ENCODE measurements around the gene EDEM1.

The EDEM1 gene

DNA sequence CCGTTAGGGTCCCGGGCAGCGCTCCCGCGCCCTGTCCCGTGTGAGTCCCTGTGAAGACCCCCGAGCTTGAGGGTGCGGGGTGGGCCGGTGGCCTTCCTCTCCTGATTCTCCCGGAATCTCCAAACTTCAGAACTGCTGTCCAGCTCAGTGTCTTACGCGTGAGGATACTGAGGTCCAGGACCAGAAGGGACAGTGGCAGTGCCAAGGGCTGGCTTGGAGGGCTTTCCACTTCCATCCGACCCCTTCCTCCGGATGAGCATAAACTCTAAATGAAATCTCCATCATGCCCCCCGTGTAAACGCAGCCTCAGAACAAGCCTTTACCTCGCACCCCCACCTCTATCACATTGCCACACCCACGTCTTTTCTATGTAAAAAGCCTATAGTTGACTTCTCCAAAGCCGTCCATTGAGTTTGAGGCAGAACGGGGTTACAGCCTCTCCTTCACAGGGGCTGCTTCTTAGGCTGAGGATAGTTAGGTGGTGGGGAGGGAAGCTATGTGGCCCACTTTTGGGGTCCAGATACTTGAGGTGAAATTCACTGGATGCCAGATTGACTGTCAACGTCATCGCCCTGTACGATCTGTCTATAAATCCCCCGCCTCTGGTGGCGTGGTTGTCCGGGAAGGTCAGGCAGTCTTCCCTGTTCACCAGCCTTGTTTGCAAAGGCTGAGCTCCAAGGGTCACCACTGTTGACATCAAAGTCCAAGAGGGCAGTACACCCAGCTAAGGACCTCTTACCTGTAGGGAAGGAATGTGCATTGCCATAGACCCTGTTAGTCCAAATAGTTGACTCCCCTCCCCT is 1.1 kb downstream of the EDEM1 start:
- H3K4me2 ChIP-seq = peak overlapping the region; percentile 83 to 98 (median 92)
- no peaks in the 10 kb centered on the region for H3K27me3 ChIP-seq
- H3K9ac ChIP-seq = peak overlapping the region; percentile 98 to 100 (median 100)
- H3K9me3 ChIP-seq (replicated peaks in 1 of 11) = no peaks in the 10 kb centered on the region
- TF ChIP-seq Cebpa-rat (IDR thresholded peaks at IDR 0.05) = no peak
- H3K36me3 ChIP-seq = peaks cover 4 to 54% (median 40%) of the 10 kb centered on the region in 11 experiments; a peak in 20 of 22 replicates
- peaks cover 11 to 57% (median 50%) of the 10 kb centered on the region in 11 experiments; a peak in 19 of 22 replicates for H4K20me1 ChIP-seq
- H3K27ac ChIP-seq = peak overlapping the region; percentile 98 to 100 (median 100)
- H3K4me1 ChIP-seq = peaks cover 36 to 62% (median 55%) of the 10 kb centered on the region in 10 experiments
- peak overlapping the region; percentile 97 to 100 (median 99) for H3K4me3 ChIP-seq

DNA sequence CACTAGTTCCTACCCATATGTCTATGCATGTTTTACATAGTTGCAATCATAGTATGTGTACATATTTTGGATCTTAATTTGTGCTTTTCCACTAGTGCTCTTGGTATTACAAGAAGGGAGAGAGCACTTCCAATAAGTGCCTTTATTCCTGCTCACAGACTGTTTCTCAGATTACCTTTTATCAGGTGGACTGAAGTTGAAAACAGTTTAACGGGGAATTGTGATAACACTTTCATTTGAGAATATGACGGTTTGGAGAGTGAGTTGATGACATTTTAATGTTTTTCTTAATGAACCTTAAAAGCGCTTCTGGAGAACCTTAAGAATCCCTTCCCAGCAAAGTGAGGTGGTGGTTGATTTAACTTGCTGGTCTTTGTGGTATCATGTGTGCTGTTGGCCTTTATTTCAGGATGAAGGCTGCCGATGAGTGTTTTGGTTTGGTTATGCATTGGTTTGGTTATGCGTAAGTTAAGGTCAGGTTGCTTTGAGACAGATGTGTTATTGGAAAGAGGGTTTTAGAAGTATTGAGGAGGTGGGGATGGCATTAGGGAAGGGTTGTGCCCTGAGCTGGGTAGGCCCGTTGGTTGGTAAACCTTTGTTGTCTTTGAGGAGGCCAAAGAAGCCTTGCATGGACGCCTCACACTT is 2.8 kb downstream of the EDEM1 start:
- Histone ChIP-seq H3K4me2 (peak overlapping the region; percentile 83 to 98 (median 92)), H4K20me1 (peaks cover 15 to 73% (median 57%) of the 10 kb centered on the region in 11 experiments; a peak in 20 of 22 replicates), H3K4me3 (peak overlapping the region; percentile 97 to 100 (median 99)), H3K36me3 (peaks cover 4 to 69% (median 53%) of the 10 kb centered on the region in 11 experiments; a peak in 21 of 22 replicates), H3K4me1 (peaks cover 36 to 62% (median 55%) of the 10 kb centered on the region in 10 experiments), H3K27me3 (no peaks in the 10 kb centered on the region), H3K9ac (peak overlapping the region; percentile 98 to 100 (median 100)), H3K27ac (peak overlapping the region; percentile 98 to 100 (median 100); a peak in 21 of 22 replicates), H3K9me3 (replicated peaks in 1 of 11) (no peaks in the 10 kb centered on the region)
- no peak for TF ChIP-seq Cebpa-rat (IDR thresholded peaks at IDR 0.05)

DNA sequence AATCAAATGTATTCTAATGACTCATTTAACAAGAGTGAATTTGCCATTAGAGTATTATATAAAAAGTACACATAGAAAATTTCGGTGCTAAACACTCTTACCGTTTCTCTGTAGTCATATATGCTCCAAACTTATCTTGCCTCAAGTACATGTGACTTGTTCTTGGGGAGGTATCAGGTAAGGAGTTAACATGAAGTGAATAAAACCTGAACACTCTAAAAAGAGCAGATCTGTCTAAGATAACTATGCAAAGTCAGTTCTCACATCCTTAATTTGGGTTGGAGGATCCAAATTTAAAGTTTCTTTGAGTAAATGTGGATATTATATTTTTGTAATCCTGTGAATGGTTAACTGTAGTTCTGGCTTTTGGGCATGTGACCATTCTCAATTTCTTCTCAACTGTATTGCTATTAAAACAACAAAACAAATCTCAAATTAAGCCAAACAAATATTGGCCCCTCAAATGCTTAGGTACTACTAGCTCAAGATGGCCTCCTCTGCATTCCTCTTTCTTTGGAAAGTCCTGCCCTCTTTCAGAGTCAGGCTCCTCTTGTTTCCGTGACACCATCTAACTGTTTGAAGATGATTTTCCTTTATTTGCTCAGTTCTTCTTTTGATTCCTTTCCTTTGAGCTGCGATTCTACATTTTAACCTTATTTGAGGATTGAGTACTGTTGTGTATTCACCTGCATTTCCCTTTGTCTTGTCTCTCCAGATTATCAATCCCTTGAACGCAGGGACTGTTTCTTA is 4.2 kb downstream of the EDEM1 start:
- Histone ChIP-seq H3K9me3 (replicated peaks in 1 of 11) (no peaks in the 10 kb centered on the region), H3K9ac (peak overlapping the region; percentile 98 to 100 (median 100)), H3K27ac (peak overlapping the region; percentile 98 to 100 (median 100); a peak in 21 of 22 replicates), H3K4me3 (peak overlapping the region; percentile 97 to 100 (median 99)), H3K4me1 (peaks cover 39 to 63% (median 57%) of the 10 kb centered on the region in 10 experiments), H4K20me1 (peaks cover 21 to 88% (median 68%) of the 10 kb centered on the region in 11 experiments; a peak in 20 of 22 replicates), H3K27me3 (no peaks in the 10 kb centered on the region), H3K36me3 (peaks cover 4 to 83% (median 68%) of the 10 kb centered on the region in 11 experiments; a peak in 21 of 22 replicates), H3K4me2 (peak overlapping the region; percentile 83 to 98 (median 92))
- no peak for TF ChIP-seq Cebpa-rat (IDR thresholded peaks at IDR 0.05)

DNA sequence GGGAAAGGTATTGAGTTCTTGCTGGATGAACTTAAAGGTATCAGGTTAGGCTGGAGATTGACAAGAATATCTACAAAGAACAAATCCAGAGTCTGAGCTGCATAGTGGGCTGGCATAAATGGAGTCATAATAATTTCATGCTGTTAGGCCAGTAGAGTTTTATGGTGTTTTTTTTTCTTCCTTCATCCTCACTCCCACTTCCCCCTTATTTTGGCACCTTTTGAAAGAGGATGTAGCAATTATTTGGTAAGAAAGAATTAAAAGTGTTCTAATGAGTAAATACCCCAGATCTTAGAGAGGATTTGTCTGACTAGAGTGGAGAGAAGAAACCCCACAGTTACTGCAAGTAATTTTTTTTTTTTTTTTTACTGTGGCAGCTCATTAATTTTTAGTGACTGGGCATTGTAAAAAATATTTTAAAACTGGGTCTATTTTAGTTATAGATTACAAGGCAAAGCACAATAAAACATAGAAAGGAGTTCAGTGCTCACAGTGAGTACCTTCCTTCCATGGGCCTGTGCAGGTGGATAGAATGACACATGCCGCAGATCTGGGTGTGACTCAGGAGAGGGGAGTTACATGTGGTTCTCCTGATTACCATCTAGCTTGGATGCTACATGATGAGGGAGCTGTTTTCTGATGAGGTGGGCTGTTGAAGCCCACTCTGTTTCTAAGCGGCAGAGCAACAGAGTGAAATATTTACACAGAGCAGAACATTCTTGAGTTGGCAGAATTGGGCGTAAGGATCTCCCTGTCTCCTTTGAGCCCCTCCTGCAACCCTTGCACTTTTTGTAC is 5.3 kb downstream of the EDEM1 start:
- peak overlapping the region; percentile 83 to 98 (median 92) for H3K4me2 ChIP-seq
- H3K4me1 ChIP-seq = peaks cover 49 to 73% (median 67%) of the 10 kb centered on the region in 10 experiments
- H3K36me3 ChIP-seq = peaks cover 4 to 94% (median 78%) of the 10 kb centered on the region in 11 experiments; a peak in 21 of 22 replicates
- peak overlapping the region; percentile 97 to 100 (median 99) for H3K4me3 ChIP-seq
- TF ChIP-seq Cebpa-rat (IDR thresholded peaks at IDR 0.05) = no peak
- H3K9me3 ChIP-seq (replicated peaks in 1 of 11) = no peaks in the 10 kb centered on the region
- peak overlapping the region; percentile 98 to 100 (median 100); a peak in 21 of 22 replicates for H3K9ac ChIP-seq
- H4K20me1 ChIP-seq = peaks cover 20 to 97% (median 75%) of the 10 kb centered on the region in 11 experiments; a peak in 20 of 22 replicates
- peak overlapping the region; percentile 98 to 100 (median 100); a peak in 21 of 22 replicates for H3K27ac ChIP-seq
- no peaks in the 10 kb centered on the region for H3K27me3 ChIP-seq

DNA sequence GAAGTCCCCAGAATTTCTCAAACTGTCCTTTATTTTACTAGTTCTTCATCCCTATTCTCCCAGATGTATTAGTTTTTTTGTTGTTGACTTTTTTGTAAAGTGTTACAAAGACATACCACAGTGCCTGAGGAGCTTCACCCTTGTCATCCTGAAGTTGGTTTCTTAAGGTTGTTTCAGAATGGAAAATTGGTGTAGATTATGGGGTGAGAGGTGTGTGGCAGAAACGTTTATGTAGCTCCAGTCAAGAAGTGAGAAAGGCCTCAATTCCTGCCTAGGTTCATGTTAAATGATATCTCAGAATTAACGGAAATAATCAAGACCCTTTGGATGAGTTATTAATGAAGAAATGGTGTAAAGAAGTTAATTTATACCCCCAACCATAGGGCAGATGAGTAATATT is 6.8 kb downstream of the EDEM1 start:
- Histone ChIP-seq H3K4me1 (peaks cover 65 to 89% (median 83%) of the 10 kb centered on the region in 10 experiments), H3K27ac (peak overlapping the region; percentile 60 to 100 (median 100); a peak in 21 of 22 replicates), H3K27me3 (no peaks in the 10 kb centered on the region), H3K9ac (peak overlapping the region; percentile 44 to 100 (median 100); a peak in 20 of 22 replicates), H3K9me3 (replicated peaks in 1 of 11) (no peaks in the 10 kb centered on the region), H4K20me1 (peaks cover 13 to 98% (median 67%) of the 10 kb centered on the region in 11 experiments; a peak in 20 of 22 replicates), H3K4me3 (peak overlapping the region in 9 of 10 experiments; percentile 37 to 100 (median 99); a peak in 16 of 20 replicates), H3K36me3 (peaks cover 7 to 100% (median 93%) of the 10 kb centered on the region in 11 experiments; a peak in 21 of 22 replicates), H3K4me2 (peak overlapping the region; percentile 83 to 98 (median 92))
- TF ChIP-seq Cebpa-rat (IDR thresholded peaks at IDR 0.05) = no peak

DNA sequence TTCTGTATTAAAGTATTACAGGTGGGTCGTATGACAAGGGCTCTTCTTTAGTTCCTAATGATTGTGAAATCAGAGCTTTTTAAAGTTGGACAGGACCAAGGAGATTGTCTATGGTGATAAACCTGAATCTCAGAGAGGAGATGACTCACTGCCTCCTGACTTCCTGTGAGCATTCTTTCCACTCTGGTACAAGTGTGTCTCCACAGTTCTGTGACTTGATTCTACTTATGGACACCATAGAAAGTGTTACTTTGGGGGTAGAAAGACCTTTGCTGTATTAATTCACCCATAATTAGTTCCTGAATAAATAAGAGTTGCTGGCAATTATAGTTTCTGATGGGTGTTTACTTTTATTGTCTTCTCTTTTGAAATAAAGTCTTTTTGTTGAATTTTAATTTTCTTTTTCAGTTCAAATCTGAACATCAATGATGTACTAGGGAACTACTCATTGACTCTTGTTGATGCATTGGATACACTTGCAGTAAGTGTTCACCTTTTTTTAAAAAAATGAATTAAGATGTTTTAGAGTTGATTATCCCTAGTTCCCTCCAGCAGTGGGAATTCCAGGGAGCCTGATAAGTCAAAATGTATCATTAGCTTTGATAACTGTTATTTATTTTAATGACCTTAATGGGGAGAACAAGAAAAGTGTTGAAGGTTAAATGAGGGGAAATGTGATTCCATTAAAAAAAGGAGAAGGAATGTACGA is 7.4 kb downstream of the EDEM1 start:
- TF ChIP-seq Cebpa-rat (IDR thresholded peaks at IDR 0.05) = peak in 6 of 11 experiments; percentile 41 to 73 (median 52); a peak in 6 of 22 replicates
- Histone ChIP-seq H3K27ac (peak overlapping the region; percentile 60 to 100 (median 100)), H3K4me2 (peak overlapping the region; percentile 83 to 98 (median 92))

DNA sequence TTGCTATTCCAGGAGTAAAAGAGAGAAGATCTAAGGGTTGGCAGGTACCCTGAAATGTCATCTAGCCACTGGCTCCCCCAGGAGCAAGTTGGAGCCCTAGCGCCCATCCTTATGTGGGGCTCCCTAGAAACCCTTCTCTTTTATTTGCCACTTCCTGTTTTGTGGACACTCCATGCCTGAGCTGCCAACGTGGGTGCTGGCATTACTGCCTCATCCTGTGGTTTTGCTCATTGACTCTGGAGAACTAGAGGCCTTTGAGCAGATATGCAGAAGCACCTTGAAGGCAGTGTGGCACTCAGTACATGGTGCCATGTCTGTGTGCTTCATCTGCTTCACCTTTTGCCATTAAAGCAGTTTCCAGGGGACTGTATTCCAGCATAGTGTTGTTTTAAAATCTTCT is 8.1 kb downstream of the EDEM1 start:
- H3K9ac ChIP-seq = peak overlapping the region; percentile 44 to 100 (median 100); a peak in 20 of 22 replicates
- H3K27ac ChIP-seq = peak overlapping the region; percentile 87 to 100 (median 100)
- no peaks in the 10 kb centered on the region for H3K9me3 ChIP-seq (replicated peaks in 1 of 11)
- no peaks in the 10 kb centered on the region for H3K27me3 ChIP-seq
- H3K36me3 ChIP-seq = peaks cover 17 to 100% (median 95%) of the 10 kb centered on the region in 11 experiments; a peak in 21 of 22 replicates
- peaks cover 10 to 100% (median 72%) of the 10 kb centered on the region in 11 experiments; a peak in 19 of 22 replicates for H4K20me1 ChIP-seq
- peak overlapping the region; percentile 83 to 98 (median 92) for H3K4me2 ChIP-seq
- TF ChIP-seq Cebpa-rat (IDR thresholded peaks at IDR 0.05) = no peak
- peak overlapping the region; percentile 11 to 100 (median 76); a peak in 18 of 20 replicates for H3K4me3 ChIP-seq
- H3K4me1 ChIP-seq = peaks cover 76 to 99% (median 95%) of the 10 kb centered on the region in 10 experiments

More for the DNA sequence above, 7.4 kb downstream of the EDEM1 start:
- no peaks in the 10 kb centered on the region for H3K27me3 ChIP-seq
- peak overlapping the region; percentile 11 to 100 (median 99); a peak in 17 of 20 replicates for H3K4me3 ChIP-seq
- H3K36me3 ChIP-seq = peaks cover 11 to 100% (median 95%) of the 10 kb centered on the region in 11 experiments; a peak in 21 of 22 replicates
- H4K20me1 ChIP-seq = peaks cover 13 to 100% (median 72%) of the 10 kb centered on the region in 11 experiments; a peak in 20 of 22 replicates
- H3K9ac ChIP-seq = peak overlapping the region; percentile 44 to 100 (median 100); a peak in 20 of 22 replicates
- peaks cover 71 to 95% (median 89%) of the 10 kb centered on the region in 10 experiments for H3K4me1 ChIP-seq
- no peaks in the 10 kb centered on the region for H3K9me3 ChIP-seq (replicated peaks in 1 of 11)
